HG03039 (cell line): ENCODE measurements around the gene RDH12.
"Not testable (repeated sequence)": the region's sequence is repeated elsewhere in the genome, so short reads cannot be mapped to it uniquely, and the experiment has no call there.

Experiments
- ATAC-seq: cut with Tn5 transposase; IDR thresholded peaks from one replicate; pipeline ENCODE4 v1.9.1; 2021; ENCODE audit warnings: mild to moderate bottlenecking, moderate library complexity; ENCODE audit not compliant: unreplicated experiment

Gene RDH12

GRCh38 chr14:67704484-67705089 is 2.9 kb downstream of the RDH12 start:
- ATAC-seq: no peak

GRCh38 chr14:67705211-67705610 is 3.5 kb downstream of the RDH12 start:
- ATAC-seq: no peak

GRCh38 chr14:67709346-67709745 is 7.7 kb downstream of the RDH12 start:
- not testable (repeated sequence) for ATAC-seq

GRCh38 chr14:67709796-67710195 is 8.1 kb downstream of the RDH12 start:
- ATAC-seq: not testable (repeated sequence)

GRCh38 chr14:67710209-67710608 is 8.5 kb downstream of the RDH12 start:
- ATAC-seq: no peak

- ATAC-seq: no peak
Measured at GRCh38 chr14:67717048-67717447, 15.4 kb downstream of the RDH12 start.

GRCh38 chr14:67718265-67718664 is 16.6 kb downstream of the RDH12 start:
- ATAC-seq: no peak

GRCh38 chr14:67719385-67719784 is 17.7 kb downstream of the RDH12 start:
- ATAC-seq: not testable (repeated sequence)

GRCh38 chr14:67719866-67720265 is 18.2 kb downstream of the RDH12 start:
- no peak for ATAC-seq

GRCh38 chr14:67721875-67722274 is 20.2 kb downstream of the RDH12 start:
- ATAC-seq: no peak

GRCh38 chr14:67722293-67722692 is 20.6 kb downstream of the RDH12 start:
- ATAC-seq: no peak

GRCh38 chr14:67725171-67725570 is 23.5 kb downstream of the RDH12 start:
- ATAC-seq: no peak

GRCh38 chr14:67727361-67727760 is 25.7 kb downstream of the RDH12 start:
- ATAC-seq: no peak

- no peak for ATAC-seq
Measured at GRCh38 chr14:67728258-67728657, 26.6 kb downstream of the RDH12 start.

GRCh38 chr14:67729072-67729885 is 27.6 kb downstream of the RDH12 start:
- no peak for ATAC-seq

- no peak for ATAC-seq
Measured at GRCh38 chr14:67733616-67734015, 31.9 kb downstream of the RDH12 start.

- no peak for ATAC-seq
Measured at GRCh38 chr14:67734675-67735074, 33.0 kb downstream of the RDH12 start.

GRCh38 chr14:67735336-67736147 is 33.9 kb downstream of the RDH12 start:
- no peak for ATAC-seq

- ATAC-seq: no peak
Measured at GRCh38 chr14:67736771-67737170, 35.1 kb downstream of the RDH12 start.

- ATAC-seq: no peak
Measured at GRCh38 chr14:67738740-67739504, 37.2 kb downstream of the RDH12 start.

GRCh38 chr14:67744046-67744445 is 42.4 kb downstream of the RDH12 start:
- no peak for ATAC-seq
